ENCODE results near the gene CRYBA1.
A peak's percentile ranks its signal among the peaks of the same experiment; 100 is the strongest.

GRCh38 chr17:29291163-29291752, 44.6 kb downstream of the CRYBA1 start:
- TF ChIP-seq EZH2 (IDR thresholded peaks at IDR 0.05) (no peak), CTCF (IDR thresholded peaks at IDR 0.05) (peak; percentile 74)

Data from neural progenitor cell (in vitro differentiated cells).